COLO668 (cell line): Measurements from ENCODE around the gene PSMD13.
"Not testable (repeated sequence)": the region's sequence is repeated elsewhere in the genome, so short reads cannot be mapped to it uniquely, and the experiment has no call there.

Source experiments
- DNase-seq: peaks from one replicate; lab custom pipeline; 2025; ENCODE audit not compliant: unreplicated experiment; lab: John Stamatoyannopoulos, UW

Gene PSMD13

DNA sequence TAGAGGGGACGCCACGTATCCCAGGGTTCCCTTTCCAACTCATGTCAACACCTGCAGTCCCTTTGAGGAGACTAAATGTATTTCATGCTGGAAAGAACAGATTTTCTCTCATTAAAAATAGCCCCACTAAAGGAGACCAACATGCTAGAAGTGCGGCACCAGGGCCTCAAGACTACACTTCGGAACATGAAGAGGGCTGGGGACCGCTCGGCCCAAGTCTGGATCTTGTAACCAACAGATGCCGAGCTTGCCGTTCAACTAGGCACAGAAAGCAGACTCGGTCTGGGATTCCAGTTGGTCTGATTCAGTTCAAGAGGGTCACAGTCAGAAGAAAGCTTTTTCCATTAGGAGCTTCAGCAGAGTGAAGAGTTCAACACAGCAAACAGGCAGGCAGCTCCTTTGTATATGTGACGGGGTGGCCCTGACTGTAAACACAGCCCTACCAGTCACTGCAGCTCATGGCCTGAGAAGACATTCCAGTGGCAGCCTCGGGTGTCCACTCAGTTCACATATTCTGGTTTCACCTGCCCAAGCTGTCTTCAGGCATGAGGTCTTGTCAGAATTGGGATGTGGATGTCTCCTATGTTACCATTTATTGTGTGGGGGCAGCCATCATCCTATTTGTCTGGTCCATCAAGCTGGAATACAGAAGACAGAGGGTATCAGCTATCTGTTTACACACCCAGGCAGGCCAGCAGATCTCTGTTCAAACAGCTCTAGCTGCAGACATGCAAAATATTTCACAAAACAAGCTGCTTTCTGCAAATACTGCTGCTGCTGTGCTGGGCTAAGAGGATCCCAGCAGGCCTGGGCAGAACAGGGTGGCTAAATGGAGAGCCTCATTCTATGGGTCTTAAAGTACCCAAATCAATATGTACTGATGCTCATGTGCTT, 20.4 kb upstream of the PSMD13 start:
- DNase-seq, result peak; percentile 2

DNA sequence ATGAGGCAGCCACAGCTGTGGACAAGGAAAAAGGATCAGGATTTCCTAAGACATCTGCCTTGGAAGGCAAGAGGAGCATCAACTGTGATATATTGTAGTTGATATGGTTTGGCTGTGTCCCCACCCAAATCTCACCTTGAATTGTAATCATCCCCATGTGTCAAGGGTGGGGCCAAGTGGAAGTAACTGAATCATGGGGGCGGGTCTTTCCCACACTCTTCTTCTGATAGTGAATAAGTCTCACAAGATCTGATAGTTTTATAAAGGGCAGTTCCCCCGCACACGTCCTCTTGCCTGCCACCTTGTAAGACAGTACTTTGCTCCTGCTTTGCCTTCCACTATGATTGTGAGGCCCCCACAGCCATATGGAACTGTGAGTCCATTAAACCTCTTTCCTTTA, 19.1 kb upstream of the PSMD13 start:
- DNase-seq, result no peak

- DNase-seq, result no peak
These were observed 17.8 kb upstream of the PSMD13 start for GRCh38 chr11:218815-219593.

DNA sequence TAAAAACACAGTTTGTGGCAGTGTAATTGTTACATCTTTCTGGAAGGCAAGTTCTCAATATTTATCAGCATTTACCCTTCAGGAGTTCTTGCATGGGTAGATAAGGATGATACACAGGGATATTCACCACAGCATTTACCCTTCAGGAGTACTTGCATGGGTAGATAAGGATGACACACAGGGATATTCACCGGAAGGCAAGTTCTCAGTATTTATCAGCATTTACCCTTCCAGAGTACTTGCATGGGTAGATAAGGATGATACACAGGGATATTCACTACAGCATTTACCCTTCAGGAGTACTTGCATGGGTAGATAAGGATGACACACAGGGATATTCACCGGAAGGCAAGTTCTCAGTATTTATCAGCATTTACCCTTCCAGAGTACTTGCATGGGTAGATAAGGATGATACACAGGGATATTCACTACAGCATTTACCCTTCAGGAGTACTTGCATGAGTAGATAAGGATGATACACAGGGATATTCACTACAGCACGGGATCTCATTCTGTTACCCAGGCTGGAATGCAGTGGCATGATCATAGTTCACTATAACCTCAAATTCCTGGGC, 16.0 kb upstream of the PSMD13 start:
- not testable (repeated sequence) for DNase-seq

GRCh38 chr11:221539-221938, 15.2 kb upstream of the PSMD13 start:
- no peak for DNase-seq

DNA sequence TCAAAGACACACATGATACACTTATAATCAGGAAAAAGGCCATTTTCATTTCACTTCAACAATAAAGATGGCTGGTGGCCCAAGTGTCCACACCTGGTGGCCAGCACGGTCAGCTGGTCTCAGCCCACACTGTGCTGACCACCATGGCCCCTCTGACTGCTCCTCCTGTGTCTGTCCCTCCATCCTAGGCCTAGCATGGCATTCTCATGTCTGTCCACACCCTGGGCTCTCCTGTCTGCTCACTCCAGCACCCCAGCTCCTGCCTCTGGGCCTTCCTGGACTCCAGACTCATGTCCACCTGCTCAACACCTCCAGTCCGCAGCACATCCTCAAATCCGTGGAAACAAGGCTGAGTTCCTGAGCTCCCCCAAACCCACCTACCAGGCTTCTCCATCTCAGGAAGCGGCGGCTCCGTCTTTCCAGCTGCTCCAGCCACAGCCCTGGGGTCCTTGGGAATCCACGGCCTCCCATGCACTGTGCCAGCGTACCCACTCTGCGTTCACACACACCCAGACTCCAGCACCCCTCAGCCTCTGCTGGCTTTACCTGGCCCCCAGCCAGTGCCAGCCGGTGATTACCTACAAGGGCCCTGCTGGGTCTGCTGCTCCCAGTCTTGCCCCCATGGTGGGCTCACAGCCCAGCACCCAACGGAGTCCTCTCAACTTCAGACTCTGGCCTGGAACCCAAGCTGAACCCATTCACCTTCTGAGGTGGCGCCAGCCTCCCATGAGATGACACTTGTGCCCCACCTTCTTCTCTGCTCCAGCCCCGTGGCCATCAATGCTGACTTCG, 14.6 kb upstream of the PSMD13 start:
- no peak for DNase-seq

DNA sequence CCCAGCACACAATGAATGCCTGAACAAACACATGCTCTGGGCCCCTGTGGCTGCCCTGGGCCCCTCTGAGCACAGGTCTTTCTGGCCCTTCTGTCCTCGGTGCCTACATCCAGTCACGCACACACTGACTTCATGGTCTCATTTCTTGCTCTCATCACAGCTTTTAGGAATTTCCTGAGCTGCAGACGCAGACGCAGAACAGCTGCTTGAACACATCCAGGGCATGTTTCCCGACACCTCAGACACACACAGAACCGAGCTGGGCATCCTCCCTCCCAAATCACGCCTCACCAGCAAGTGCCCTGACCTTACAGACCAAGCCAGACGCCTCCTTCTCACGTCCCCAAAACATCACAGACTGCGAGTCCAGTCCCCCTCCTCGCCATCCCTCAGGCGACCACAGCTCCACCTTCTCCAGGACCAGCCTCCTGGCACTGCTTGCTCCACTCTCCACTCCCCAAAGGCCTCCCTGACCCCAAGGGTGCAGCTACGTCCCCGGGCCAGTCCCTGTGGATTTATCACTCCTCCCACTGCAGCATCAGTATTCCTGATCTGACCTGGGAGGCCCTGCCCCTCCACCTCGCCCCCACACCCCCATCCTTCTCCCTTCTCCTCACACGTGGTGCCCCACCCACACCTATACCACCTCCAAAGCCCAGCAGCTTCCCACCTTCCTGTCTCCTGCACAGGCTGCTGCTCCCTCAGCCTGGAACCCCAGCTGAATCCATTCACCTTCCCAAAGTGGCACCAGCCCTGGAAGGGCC, 13.6 kb upstream of the PSMD13 start:
- DNase-seq, result no peak

DNA sequence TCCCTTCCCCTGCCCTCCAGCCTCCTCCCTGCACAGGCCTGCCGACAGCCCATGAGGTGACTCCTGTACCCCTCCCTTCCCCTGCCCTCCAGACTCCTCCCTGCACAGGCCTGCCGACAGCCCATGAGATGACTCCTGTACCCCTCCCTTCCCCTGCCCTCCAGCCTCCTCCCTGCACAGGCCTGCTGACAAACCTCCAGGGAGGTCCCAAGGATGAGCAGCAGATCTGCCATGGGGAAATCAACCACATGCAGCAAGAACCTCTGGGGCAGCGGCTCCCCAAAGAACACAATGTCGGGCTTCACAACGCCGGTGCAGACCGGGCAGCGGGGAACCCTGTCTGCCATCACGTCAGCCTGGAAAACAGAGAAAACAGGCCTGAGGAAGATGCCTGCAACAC, 12.9 kb upstream of the PSMD13 start:
- no peak for DNase-seq

- no peak for DNase-seq
These were observed 12.4 kb upstream of the PSMD13 start for GRCh38 chr11:224424-224823.

GRCh38 chr11:225734-226453, 10.9 kb upstream of the PSMD13 start:
- DNase-seq, result no peak

DNA sequence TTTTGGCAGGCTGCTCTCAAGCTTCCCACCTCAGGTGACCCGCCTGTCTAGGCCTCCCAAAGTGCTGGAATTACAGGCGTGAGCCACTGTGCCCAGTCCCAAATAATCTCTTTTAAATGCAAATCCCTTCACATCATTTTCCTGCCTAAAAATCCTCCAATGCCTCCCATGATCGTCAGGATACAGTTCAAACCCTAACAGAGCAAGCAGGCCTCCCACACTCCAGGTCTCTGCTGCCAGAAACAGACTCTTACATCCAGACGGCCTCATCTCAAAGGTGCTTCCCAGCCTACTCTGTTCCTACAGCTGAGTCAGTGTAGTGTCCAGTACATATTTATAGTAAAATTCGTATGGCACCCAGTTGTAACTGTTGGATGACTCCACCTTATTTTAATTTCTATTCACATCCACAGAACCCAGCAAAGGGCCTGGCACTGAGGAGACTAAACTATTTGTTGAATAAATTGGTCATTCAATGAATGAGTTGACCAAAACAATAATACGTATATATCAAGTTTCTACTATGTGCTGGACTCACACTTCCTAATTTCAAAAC, 8.9 kb upstream of the PSMD13 start:
- no peak for DNase-seq

DNA sequence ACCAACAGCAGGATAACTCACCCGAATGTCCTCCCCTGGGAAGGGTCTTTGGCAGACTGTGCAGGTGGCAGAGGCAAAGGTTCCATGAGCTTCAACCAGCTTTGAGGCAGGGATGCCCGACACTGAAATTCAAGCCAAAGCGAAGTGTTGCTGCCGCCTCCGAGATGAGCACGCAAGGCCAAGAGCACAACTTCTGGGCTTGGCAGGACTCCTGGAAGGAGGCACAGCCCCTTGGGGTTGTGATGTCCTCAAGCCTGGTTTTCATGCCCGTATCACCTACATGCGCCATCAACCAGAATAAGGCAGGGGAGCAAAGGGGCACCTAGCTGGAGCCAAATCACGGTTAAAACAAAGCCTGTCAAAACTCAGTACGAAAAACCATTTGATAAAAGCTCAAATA, 6.3 kb upstream of the PSMD13 start:
- no peak for DNase-seq

DNA sequence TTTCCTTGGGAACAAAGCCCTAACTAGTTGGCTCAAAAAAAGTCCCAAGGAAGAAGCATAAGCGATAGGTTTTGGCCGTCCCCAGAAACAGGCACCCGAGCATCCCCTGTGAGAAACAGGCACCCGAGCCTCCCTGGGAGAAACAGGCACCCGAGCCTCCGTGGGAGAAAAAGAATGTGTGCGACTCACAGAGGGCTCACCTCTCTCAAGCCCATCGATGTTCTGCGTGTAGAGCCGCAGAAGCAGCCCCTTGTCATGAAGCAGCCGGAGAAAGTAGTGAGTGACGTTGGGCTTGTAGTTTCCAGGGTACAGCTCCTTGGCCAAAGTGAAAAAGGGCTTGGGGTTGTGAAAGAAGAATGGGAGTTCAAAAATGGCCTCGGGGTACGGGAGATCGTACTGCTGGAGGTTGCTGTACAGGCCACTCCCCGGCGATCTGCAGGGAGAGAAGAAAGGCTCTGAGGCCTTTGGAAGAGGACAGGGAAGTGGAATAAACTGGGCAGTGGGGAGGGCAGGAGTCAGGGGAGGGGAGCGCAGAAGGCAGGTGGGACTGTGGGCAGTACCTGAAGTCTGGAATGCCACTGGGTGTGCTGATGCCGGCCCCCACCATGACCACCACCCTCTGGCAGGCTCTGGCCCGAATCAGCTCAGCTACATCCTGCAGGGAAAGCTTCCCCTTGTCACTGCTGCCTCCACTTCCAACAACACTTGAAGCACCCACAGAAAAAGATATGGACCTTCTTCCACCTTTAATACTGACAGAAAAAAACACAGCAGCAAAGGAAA, 3.8 kb upstream of the PSMD13 start:
- no peak for DNase-seq

DNA sequence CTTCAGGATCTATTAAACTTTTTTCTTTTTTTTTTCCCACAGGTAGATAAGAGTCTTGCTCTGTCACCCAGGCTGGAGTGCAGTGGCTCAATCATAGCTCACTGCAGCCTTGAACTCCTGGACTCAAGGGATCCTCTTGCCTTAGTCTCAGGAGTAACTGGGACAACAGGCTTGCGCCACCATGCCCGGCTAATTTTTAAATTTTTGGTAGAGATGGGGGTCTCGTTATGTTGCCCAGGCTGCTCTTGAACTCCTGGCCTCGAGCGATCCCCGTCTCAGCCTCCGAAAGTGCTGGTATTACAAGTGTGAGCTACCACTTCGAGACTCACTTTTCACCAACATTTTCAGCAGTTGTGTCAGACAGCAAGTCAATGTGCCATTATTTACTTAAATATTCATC, 1.6 kb upstream of the PSMD13 start:
- DNase-seq, result no peak

DNA sequence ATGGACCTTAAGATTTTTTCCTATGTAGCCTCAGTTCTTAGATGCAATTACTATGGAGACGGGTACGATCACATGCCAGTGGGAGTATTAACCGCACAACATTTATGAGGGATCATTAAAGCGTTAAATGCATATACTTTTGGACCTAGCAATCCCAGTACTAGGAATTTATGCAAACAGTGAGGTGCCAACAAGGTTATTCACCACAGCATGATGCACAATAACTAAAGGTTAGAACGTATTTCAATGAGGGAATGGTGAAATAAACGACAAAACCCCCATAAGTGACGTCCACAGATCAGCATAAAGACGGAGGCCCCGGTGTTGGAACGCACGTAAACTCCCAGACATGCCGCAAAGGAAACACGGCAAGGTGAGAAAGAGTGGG, 1.2 kb upstream of the PSMD13 start:
- DNase-seq, result no peak

- DNase-seq, result peak; percentile 70
These were observed 591 bp upstream of the PSMD13 start, which contains the start of gene SIRT3 for GRCh38 chr11:235997-236773. TSS of gene SIRT3 (minus strand) at chr11:236342. CDS start at chr11:236328, 14 bp downstream.

DNA sequence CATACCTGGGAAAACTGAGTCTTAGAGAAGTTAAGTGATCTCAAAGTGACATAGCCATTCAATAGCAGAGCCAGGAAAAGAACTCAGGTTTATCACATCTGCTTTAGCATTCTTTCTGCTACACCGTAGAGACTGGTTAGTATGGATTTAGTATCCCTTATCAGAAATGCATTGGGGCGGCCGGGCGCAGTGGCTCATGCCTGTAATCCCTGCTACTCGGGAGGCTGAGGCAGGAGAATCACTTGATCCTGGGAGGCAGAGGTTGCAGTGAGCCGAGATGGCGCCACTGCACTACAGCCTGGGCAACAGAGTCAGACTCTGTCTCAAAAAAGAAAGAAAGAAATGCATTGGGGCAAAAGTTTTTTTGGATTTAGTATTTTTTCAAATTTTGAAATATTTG, 1.6 kb downstream of the PSMD13 start:
- DNase-seq, result not testable (repeated sequence)

GRCh38 chr11:240315-240714, 3.5 kb downstream of the PSMD13 start:
- no peak for DNase-seq
